ENCODE data around the gene DDX39B.

DNA sequence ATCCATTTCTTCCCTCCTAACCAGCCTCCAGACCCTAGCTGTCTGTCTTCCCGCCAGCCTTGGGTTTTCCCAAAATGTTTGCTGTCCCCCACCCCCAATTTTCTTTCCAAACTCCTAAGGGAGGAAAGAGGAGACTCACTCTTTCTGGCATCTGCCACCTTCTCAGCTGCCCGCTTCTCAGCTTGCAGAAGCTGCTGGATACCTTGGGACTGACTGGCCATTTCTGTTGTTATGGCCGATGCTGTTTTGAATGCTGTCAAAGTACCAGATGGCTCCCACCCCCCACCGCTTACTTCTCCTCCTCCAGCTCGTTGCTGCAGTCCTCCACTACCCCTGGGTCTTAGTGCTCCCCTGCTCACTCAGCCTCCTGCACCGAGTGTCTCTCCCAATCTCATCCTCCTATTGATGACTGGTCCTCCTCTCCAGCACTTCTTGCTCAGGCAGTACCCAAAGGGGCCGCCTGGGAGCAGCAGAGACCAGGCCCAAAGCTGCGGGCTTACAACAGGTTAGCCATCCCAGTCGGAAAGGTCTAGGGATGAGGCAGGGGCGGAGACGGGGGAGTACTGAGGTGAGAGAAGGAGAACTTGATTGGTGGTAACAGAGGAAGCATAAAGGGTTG lies 4.6 kb upstream of the DDX39B start, which contains the start of gene ATP6V1G2:
- TF ChIP-seq TAF1 (IDR thresholded peaks at IDR 0.05; ENCODE audit: low read depth, low read length) (peak; percentile 73), SIN3A (conservative IDR thresholded peaks at IDR 0.05 in 1 of 2, IDR thresholded peaks at IDR 0.05 in 1 of 2; ENCODE audit: low read depth in 1 of 2, low read length in 2 of 2) (peak; percentile 96 to 99), SIRT6 (IDR thresholded peaks at IDR 0.05; ENCODE audit: low read length) (no peak), CBX5 (IDR thresholded peaks at IDR 0.05; ENCODE audit: low read depth, low read length) (no peak), POLR2AphosphoS5 (IDR thresholded peaks at IDR 0.05; ENCODE audit: low read depth, low read length) (0 out of 2 replicates have a peak, but pooled peaks have one; percentile 41), EZH2 (IDR thresholded peaks at IDR 0.05; ENCODE audit: low read depth, low read length, severe bottlenecking) (no peak), CEBPB (IDR thresholded peaks at IDR 0.05; ENCODE audit: low read depth, low read length) (no peak; the same call in 1 of the 2 replicates), GABPA (IDR thresholded peaks at IDR 0.05; ENCODE audit: borderline replicate concordance, insufficient read depth, low read length) (peak; percentile 81; the same call in 1 of the 2 replicates), CREB1 (IDR thresholded peaks at IDR 0.05) (peak; percentile 74)
- TF ChIP-seq, protein P1, sequence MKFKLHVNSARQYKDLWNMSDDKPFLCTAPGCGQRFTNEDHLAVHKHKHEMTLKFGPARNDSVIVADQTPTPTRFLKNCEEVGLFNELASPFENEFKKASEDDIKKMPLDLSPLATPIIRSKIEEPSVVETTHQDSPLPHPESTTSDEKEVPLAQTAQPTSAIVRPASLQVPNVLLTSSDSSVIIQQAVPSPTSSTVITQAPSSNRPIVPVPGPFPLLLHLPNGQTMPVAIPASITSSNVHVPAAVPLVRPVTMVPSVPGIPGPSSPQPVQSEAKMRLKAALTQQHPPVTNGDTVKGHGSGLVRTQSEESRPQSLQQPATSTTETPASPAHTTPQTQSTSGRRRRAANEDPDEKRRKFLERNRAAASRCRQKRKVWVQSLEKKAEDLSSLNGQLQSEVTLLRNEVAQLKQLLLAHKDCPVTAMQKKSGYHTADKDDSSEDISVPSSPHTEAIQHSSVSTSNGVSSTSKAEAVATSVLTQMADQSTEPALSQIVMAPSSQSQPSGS (IDR thresholded peaks at IDR 0.05; ENCODE audit: low read length), result 0 out of 2 replicates have a peak, but pooled peaks have one; percentile 21
- TF ChIP-seq, protein P2, sequence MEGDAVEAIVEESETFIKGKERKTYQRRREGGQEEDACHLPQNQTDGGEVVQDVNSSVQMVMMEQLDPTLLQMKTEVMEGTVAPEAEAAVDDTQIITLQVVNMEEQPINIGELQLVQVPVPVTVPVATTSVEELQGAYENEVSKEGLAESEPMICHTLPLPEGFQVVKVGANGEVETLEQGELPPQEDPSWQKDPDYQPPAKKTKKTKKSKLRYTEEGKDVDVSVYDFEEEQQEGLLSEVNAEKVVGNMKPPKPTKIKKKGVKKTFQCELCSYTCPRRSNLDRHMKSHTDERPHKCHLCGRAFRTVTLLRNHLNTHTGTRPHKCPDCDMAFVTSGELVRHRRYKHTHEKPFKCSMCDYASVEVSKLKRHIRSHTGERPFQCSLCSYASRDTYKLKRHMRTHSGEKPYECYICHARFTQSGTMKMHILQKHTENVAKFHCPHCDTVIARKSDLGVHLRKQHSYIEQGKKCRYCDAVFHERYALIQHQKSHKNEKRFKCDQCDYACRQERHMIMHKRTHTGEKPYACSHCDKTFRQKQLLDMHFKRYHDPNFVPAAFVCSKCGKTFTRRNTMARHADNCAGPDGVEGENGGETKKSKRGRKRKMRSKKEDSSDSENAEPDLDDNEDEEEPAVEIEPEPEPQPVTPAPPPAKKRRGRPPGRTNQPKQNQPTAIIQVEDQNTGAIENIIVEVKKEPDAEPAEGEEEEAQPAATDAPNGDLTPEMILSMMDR (IDR thresholded peaks at IDR 0.05; ENCODE audit: control extremely low read depth in 1 of 3, insufficient read depth in 1 of 3, low read depth in 1 of 3, low read length in 3 of 3), result peak; percentile 94 to 99 (median 97)
- TF ChIP-seq, protein P3, sequence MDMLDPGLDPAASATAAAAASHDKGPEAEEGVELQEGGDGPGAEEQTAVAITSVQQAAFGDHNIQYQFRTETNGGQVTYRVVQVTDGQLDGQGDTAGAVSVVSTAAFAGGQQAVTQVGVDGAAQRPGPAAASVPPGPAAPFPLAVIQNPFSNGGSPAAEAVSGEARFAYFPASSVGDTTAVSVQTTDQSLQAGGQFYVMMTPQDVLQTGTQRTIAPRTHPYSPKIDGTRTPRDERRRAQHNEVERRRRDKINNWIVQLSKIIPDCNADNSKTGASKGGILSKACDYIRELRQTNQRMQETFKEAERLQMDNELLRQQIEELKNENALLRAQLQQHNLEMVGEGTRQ (IDR thresholded peaks at IDR 0.05; ENCODE audit: low read length), result no peak

Data from H1 (cell line).